WTC11 (cell line): ENCODE results near the gene LIPH.

Experiments
- EMX1 ChIP-seq: fragments of 250-450 bp; sonication (Bioruptor Pico); IDR thresholded peaks from 2 replicates; pipeline ENCODE4 v1.8.0; 2021; ENCODE audit warnings: mild to moderate bottlenecking
- FOXJ3 ChIP-seq: sonication (generic); formaldehyde crosslinking; IDR thresholded peaks from 2 replicates; pipeline ENCODE4 v1.9.0; 2021; ENCODE audit warnings: missing genetic modification reagents, mild to moderate bottlenecking, borderline replicate concordance
- GABPB1 ChIP-seq: sonication (generic); formaldehyde crosslinking; IDR thresholded peaks from 2 replicates; pipeline ENCODE4 v1.8.1; 2023; ENCODE audit warnings: mild to moderate bottlenecking, missing genetic modification reagents
- HMGA2 ChIP-seq: fragments of 250-450 bp; sonication (Bioruptor Pico); IDR thresholded peaks from 2 replicates; pipeline ENCODE4 v1.4.0; 2021; ENCODE audit warnings: mild to moderate bottlenecking, moderate library complexity
- NR3C1 ChIP-seq: sonication (generic); formaldehyde crosslinking; conservative IDR thresholded peaks from 2 replicates; pipeline ENCODE4 v1.8.1; 2023; ENCODE audit warnings: low read depth, mild to moderate bottlenecking, missing genetic modification reagents
- SP1 ChIP-seq: sonication (generic); formaldehyde crosslinking; conservative IDR thresholded peaks from 2 replicates; pipeline ENCODE4 v1.8.1; 2022; ENCODE audit warnings: missing genetic modification reagents
- TEAD4 ChIP-seq: sonication (generic); formaldehyde crosslinking; IDR thresholded peaks from 2 replicates; pipeline ENCODE4 v1.8.0; 2022; ENCODE audit warnings: mild to moderate bottlenecking, missing genetic modification reagents
- ZNF263 ChIP-seq: sonication (generic); formaldehyde crosslinking; IDR thresholded peaks from 2 replicates; pipeline ENCODE4 v1.8.1; 2022; ENCODE audit warnings: low read depth, mild to moderate bottlenecking, moderate library complexity, missing genetic modification reagents
- TF ChIP-seq, protein P1 (sequence below): fragments of 200-600 bp; IDR thresholded peaks from 2 replicates; pipeline ENCODE4 v1.8.0; 2022; ENCODE audit warnings: antibody characterized with exemption
- TF ChIP-seq, protein P2 (sequence below): sonication (generic); formaldehyde crosslinking; conservative IDR thresholded peaks from 2 replicates; pipeline ENCODE4 v1.8.1; 2022; ENCODE audit warnings: mild to moderate bottlenecking, missing genetic modification reagents
- TF ChIP-seq, protein P3 (sequence below): sonication (generic); formaldehyde crosslinking; IDR thresholded peaks from 2 replicates; pipeline ENCODE4 v1.8.0; 2022; ENCODE audit warnings: mild to moderate bottlenecking, missing genetic modification reagents
- TF ChIP-seq, protein P4 (sequence below): sonication (generic); formaldehyde crosslinking; IDR thresholded peaks from 2 replicates; pipeline ENCODE4 v1.8.0; 2022; ENCODE audit warnings: mild to moderate bottlenecking, missing genetic modification reagents
- TF ChIP-seq, protein P5 (sequence below): sonication (generic); formaldehyde crosslinking; IDR thresholded peaks from 2 replicates; pipeline ENCODE4 v1.8.1; 2022; ENCODE audit warnings: missing genetic modification reagents, borderline replicate concordance
- TF ChIP-seq, protein P6 (sequence below): sonication (generic); formaldehyde crosslinking; conservative IDR thresholded peaks from 2 replicates; pipeline ENCODE4 v1.8.1; 2023; ENCODE audit warnings: mild to moderate bottlenecking, low read depth, missing genetic modification reagents, moderate library complexity

DNA sequence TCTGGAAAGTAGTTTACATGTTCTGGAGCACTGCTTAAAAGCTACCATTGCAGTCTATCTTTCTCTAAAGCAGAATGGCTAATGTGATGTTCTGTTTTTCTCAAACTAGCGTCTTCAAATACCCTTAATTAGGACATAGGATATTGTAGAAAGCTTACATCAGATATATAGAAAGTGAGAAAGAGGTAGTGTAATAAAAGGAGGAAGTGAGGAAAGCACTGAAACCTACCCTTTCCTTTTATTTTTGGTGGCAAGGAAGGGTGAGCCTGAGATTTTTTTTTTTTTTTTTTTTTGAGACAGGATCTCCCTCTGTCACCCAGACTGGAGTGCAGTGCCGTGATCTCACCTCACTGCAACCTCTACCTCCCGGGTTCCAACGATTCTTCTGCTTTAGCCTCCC, 43.1 kb upstream of the LIPH start:
- TF ChIP-seq, protein P1, sequence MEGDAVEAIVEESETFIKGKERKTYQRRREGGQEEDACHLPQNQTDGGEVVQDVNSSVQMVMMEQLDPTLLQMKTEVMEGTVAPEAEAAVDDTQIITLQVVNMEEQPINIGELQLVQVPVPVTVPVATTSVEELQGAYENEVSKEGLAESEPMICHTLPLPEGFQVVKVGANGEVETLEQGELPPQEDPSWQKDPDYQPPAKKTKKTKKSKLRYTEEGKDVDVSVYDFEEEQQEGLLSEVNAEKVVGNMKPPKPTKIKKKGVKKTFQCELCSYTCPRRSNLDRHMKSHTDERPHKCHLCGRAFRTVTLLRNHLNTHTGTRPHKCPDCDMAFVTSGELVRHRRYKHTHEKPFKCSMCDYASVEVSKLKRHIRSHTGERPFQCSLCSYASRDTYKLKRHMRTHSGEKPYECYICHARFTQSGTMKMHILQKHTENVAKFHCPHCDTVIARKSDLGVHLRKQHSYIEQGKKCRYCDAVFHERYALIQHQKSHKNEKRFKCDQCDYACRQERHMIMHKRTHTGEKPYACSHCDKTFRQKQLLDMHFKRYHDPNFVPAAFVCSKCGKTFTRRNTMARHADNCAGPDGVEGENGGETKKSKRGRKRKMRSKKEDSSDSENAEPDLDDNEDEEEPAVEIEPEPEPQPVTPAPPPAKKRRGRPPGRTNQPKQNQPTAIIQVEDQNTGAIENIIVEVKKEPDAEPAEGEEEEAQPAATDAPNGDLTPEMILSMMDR, result no peak
- TF ChIP-seq SP1 (CRISPR knock-in tag) (no peak), GABPB1 (no peak), NR3C1 (no peak), TEAD4 (no peak), ZNF263 (CRISPR knock-in tag) (no peak), FOXJ3 (no peak), EMX1 (no peak), HMGA2 (no peak)
- TF ChIP-seq, protein P2, sequence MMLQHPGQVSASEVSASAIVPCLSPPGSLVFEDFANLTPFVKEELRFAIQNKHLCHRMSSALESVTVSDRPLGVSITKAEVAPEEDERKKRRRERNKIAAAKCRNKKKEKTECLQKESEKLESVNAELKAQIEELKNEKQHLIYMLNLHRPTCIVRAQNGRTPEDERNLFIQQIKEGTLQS (CRISPR knock-in tag), result no peak
- TF ChIP-seq, protein P3, sequence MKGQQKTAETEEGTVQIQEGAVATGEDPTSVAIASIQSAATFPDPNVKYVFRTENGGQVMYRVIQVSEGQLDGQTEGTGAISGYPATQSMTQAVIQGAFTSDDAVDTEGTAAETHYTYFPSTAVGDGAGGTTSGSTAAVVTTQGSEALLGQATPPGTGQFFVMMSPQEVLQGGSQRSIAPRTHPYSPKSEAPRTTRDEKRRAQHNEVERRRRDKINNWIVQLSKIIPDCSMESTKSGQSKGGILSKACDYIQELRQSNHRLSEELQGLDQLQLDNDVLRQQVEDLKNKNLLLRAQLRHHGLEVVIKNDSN (CRISPR knock-in tag), result no peak
- TF ChIP-seq, protein P4, sequence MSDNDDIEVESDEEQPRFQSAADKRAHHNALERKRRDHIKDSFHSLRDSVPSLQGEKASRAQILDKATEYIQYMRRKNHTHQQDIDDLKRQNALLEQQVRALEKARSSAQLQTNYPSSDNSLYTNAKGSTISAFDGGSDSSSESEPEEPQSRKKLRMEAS (CRISPR knock-in tag), result no peak
- TF ChIP-seq, protein P5, sequence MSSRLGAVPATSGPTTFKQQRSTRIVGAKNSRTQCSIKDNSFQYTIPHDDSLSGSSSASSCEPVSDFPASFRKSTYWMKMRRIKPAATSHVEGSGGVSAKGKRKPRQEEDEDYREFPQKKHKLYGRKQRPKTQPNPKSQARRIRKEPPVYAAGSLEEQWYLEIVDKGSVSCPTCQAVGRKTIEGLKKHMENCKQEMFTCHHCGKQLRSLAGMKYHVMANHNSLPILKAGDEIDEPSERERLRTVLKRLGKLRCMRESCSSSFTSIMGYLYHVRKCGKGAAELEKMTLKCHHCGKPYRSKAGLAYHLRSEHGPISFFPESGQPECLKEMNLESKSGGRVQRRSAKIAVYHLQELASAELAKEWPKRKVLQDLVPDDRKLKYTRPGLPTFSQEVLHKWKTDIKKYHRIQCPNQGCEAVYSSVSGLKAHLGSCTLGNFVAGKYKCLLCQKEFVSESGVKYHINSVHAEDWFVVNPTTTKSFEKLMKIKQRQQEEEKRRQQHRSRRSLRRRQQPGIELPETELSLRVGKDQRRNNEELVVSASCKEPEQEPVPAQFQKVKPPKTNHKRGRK, result no peak
- TF ChIP-seq, protein P6, sequence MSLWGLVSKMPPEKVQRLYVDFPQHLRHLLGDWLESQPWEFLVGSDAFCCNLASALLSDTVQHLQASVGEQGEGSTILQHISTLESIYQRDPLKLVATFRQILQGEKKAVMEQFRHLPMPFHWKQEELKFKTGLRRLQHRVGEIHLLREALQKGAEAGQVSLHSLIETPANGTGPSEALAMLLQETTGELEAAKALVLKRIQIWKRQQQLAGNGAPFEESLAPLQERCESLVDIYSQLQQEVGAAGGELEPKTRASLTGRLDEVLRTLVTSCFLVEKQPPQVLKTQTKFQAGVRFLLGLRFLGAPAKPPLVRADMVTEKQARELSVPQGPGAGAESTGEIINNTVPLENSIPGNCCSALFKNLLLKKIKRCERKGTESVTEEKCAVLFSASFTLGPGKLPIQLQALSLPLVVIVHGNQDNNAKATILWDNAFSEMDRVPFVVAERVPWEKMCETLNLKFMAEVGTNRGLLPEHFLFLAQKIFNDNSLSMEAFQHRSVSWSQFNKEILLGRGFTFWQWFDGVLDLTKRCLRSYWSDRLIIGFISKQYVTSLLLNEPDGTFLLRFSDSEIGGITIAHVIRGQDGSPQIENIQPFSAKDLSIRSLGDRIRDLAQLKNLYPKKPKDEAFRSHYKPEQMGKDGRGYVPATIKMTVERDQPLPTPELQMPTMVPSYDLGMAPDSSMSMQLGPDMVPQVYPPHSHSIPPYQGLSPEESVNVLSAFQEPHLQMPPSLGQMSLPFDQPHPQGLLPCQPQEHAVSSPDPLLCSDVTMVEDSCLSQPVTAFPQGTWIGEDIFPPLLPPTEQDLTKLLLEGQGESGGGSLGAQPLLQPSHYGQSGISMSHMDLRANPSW (CRISPR knock-in tag), result no peak
